Upper lobe of left lung (tissue), 4 donors: Measurements from ENCODE around the gene GRM5.

Experiments used
- EP300 ChIP-seq, 4 donors: sonication (generic); formaldehyde crosslinking; IDR thresholded peaks; one replicate each; pipeline ENCODE4 v1.5.1; 2017; ENCODE audit warnings: antibody characterized with exemption in 4 of 4, control low read depth in 2 of 4
- POLR2A ChIP-seq, 4 donors: fragments of 450-650 bp; IDR thresholded peaks; one replicate each; pipeline ENCODE4 v1.5.1; 2016 to 2017; ENCODE audit warnings: antibody characterized with exemption in 4 of 4, mild to moderate bottlenecking in 2 of 4
- TF ChIP-seq, protein P1 (sequence below), 6 experiments: fragments of 450-650 bp in 4 of 6; fragments of 200-600 bp in 2 of 6; sonication (generic) in 2 of 6; IDR thresholded peaks; one replicate each; pipeline ENCODE4 v1.5.1; 2016 to 2019; ENCODE audit warnings: antibody characterized with exemption in 6 of 6

DNA sequence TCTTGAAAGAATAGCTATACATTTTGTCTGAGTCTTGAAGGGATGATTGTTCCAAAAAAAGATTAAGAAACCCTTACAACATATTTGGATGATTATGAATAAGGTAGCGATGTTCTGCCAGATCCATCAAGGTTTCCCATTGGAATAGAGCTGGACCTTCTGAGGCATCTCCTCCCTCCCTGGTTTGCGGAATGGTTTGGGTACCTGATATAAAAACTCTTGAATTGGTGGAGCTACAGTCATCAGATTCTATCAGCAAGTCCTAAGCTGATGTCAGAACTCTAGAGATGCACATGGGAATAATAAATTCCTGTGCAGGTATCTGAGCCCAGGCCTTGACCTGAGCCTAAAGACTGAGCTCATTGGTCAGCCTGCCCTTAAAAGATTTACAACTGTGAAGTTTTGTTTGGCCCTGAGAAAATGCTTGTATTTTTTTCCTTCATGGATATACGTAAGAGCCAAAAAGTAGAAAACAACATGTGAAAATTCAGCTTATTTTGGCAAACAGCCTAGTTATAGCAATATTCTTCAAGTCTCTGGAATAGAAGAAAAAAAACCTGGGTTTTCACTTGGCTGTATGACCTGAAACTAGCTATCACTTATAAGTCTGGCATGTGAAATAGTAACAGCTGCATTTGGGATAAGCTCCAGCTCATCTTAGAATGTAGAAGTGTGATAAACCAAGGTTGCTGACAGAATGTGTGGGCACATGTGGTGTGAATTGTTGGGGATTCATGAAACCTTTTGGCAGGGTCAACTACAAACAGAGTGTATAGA is 462.5 kb downstream of the GRM5 start:
- no peak for TF ChIP-seq POLR2A (IDR thresholded peaks at IDR 0.05)
- TF ChIP-seq, protein P1, sequence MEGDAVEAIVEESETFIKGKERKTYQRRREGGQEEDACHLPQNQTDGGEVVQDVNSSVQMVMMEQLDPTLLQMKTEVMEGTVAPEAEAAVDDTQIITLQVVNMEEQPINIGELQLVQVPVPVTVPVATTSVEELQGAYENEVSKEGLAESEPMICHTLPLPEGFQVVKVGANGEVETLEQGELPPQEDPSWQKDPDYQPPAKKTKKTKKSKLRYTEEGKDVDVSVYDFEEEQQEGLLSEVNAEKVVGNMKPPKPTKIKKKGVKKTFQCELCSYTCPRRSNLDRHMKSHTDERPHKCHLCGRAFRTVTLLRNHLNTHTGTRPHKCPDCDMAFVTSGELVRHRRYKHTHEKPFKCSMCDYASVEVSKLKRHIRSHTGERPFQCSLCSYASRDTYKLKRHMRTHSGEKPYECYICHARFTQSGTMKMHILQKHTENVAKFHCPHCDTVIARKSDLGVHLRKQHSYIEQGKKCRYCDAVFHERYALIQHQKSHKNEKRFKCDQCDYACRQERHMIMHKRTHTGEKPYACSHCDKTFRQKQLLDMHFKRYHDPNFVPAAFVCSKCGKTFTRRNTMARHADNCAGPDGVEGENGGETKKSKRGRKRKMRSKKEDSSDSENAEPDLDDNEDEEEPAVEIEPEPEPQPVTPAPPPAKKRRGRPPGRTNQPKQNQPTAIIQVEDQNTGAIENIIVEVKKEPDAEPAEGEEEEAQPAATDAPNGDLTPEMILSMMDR (IDR thresholded peaks at IDR 0.05), result no peak
- TF ChIP-seq EP300 (IDR thresholded peaks at IDR 0.05), result no peak
